ENCODE data around the gene PDS5B. TPM values are rescaled to one million over a fixed set of nuclear protein-coding genes. Genes with fewer than 3 reads are reported as not detected.

PDS5B gene
- total RNA-seq, 4 donors from 2014 or later = 34.5 to 68.3 (median 40.7) TPM

GRCh38 chr13:32650705-32651311, 64.6 kb downstream of the PDS5B start:
- TF ChIP-seq CTCF (IDR thresholded peaks at IDR 0.05; ENCODE audit: low read depth) = no peak

GRCh38 chr13:32657309-32657708, 71.1 kb downstream of the PDS5B start:
- no peak for TF ChIP-seq CTCF (IDR thresholded peaks at IDR 0.05; ENCODE audit: low read depth)

GRCh38 chr13:32659736-32660135, 73.5 kb downstream of the PDS5B start:
- no peak for TF ChIP-seq CTCF (IDR thresholded peaks at IDR 0.05; ENCODE audit: low read depth)

GRCh38 chr13:32660227-32660626, 74.0 kb downstream of the PDS5B start:
- TF ChIP-seq CTCF (IDR thresholded peaks at IDR 0.05; ENCODE audit: low read depth) = no peak

- TF ChIP-seq CTCF (IDR thresholded peaks at IDR 0.05; ENCODE audit: low read depth) = no peak
These were observed 75.4 kb downstream of the PDS5B start for GRCh38 chr13:32661685-32662084.

- no peak for TF ChIP-seq CTCF (IDR thresholded peaks at IDR 0.05; ENCODE audit: low read depth)
These were observed 77.4 kb downstream of the PDS5B start for GRCh38 chr13:32663660-32664059.

GRCh38 chr13:32666990-32667571, 80.8 kb downstream of the PDS5B start:
- no peak for TF ChIP-seq CTCF (IDR thresholded peaks at IDR 0.05; ENCODE audit: low read depth)
